Mucosa of descending colon (tissue), 3 donors: ENCODE measurements around the gene MSI2. TPM values are rescaled to one million over a fixed set of nuclear protein-coding genes. Genes with fewer than 3 reads are reported as not detected.

ENCODE experiments used
- ATAC-seq: fragments of 200-7000 bp; cut with Tn5 transposase; one replicate; pipeline ENCODE4 v1.9.1; 2020; ENCODE audit warnings: mild to moderate bottlenecking, moderate library complexity
- DNase-seq, 3 donors: peaks; one replicate each; pipeline ENCODE4 v3.0.0-alpha.2; 2020
- H3K36me3 ChIP-seq: fragments of 200-600 bp; one replicate; pipeline ENCODE4 v1.8.0; 2021; ENCODE audit warnings: low read depth, mild to moderate bottlenecking
- H3K4me1 ChIP-seq: fragments of 200-600 bp; one replicate; pipeline ENCODE4 v1.8.0; 2021; ENCODE audit warnings: low read depth, mild to moderate bottlenecking
- H3K4me3 ChIP-seq: fragments of 200-600 bp; one replicate; pipeline ENCODE4 v1.8.0; 2021; ENCODE audit warnings: mild to moderate bottlenecking
- H3K9me3 ChIP-seq: fragments of 200-600 bp; one replicate; pipeline ENCODE4 v1.8.0; 2021; ENCODE audit warnings: mild to moderate bottlenecking
- CTCF ChIP-seq: fragments of 200-600 bp; IDR thresholded peaks from one replicate; pipeline ENCODE4 v1.8.0; 2022; ENCODE audit warnings: antibody characterized with exemption, mild to moderate bottlenecking
- intact Hi-C, 2 donors: fragments of 100-400 bp; cut with DNase I in 1 of 2; cut with micrococcal nuclease in 1 of 2; formaldehyde crosslinking; loops; one replicate each; pipeline versions ENCODE4 v1.11.0 to v1.11.1; 2022; cut with DNase I, micrococcal nuclease
- total RNA-seq, 3 donors: library from RNA; stranded (reverse); fragmentation: NEBNext Ultra II Directional in 2 of 3; extraction: Animal tissue kit (Norgen Biotek cat#: 25700) in 2 of 3; gene quantifications; one replicate each; pipeline versions ENCODE4 v1.2.1 to v1.2.4, GENCODE V29; 2021 to 2023
- donor health status: DM: no; HTN: no; CAD: no; lungs with moderate emphysema.
- donor health status: DM: no; HTN: no; CAD: no.
- donor health status: DM: no; HTN: yes; CAD: no.

MSI2 gene
- total RNA-seq, 3 donors from 2014 or later: 60.0 to 72.6 (median 65.7) TPM

GRCh38 chr17:57425903-57426880 lies 169.9 kb downstream of the MSI2 start:
- no peaks in the 10 kb centered on the region for H3K36me3 ChIP-seq
- no peaks in the 10 kb centered on the region for H3K9me3 ChIP-seq
- intact Hi-C loops: no loop called here
- no peak overlapping the region for H3K4me3 ChIP-seq
- TF ChIP-seq CTCF: no peak
- no peak for DNase-seq
- no peak for ATAC-seq
- H3K4me1 ChIP-seq: peaks cover 22% of the 10 kb centered on the region

- DNase-seq: no peak
- H3K36me3 ChIP-seq: no peaks in the 10 kb centered on the region
- intact Hi-C loops: no loop called here
- no peak overlapping the region for H3K4me3 ChIP-seq
- H3K9me3 ChIP-seq: no peaks in the 10 kb centered on the region
- no peak for ATAC-seq
- no peak for TF ChIP-seq CTCF
- peaks cover 6% of the 10 kb centered on the region for H3K4me1 ChIP-seq
These were observed 173.6 kb downstream of the MSI2 start for GRCh38 chr17:57429966-57430365.

GRCh38 chr17:57431415-57431814 lies 175.1 kb downstream of the MSI2 start:
- DNase-seq: no peak
- TF ChIP-seq CTCF: no peak
- H3K9me3 ChIP-seq: no peaks in the 10 kb centered on the region

GRCh38 chr17:57432507-57433277 lies 176.4 kb downstream of the MSI2 start:
- Histone ChIP-seq H3K4me3 (no peak overlapping the region), H3K36me3 (no peaks in the 10 kb centered on the region), H3K9me3 (no peaks in the 10 kb centered on the region), H3K4me1 (peaks cover 8% of the 10 kb centered on the region)
- intact Hi-C loops: no loop called here
- ATAC-seq (no peak), DNase-seq (no peak)
- no peak for TF ChIP-seq CTCF

More at GRCh38 chr17:57431415-57431814, 175.1 kb downstream of the MSI2 start:
- H3K36me3 ChIP-seq: no peaks in the 10 kb centered on the region
- peaks cover 4% of the 10 kb centered on the region for H3K4me1 ChIP-seq
- intact Hi-C loops: no loop called here
- ATAC-seq: no peak
- H3K4me3 ChIP-seq: no peak overlapping the region

- ATAC-seq (no peak), DNase-seq (no peak)
- Histone ChIP-seq H3K4me3 (no peak overlapping the region), H3K9me3 (no peaks in the 10 kb centered on the region), H3K4me1 (peaks cover 8% of the 10 kb centered on the region), H3K36me3 (no peaks in the 10 kb centered on the region)
- intact Hi-C loops: no loop called here
- no peak for TF ChIP-seq CTCF
These were observed 177.1 kb downstream of the MSI2 start for GRCh38 chr17:57433452-57433851.
